GM21526 (cell line): ENCODE results near the gene GOLGA3.
"Not testable (repeated sequence)": the region's sequence is repeated elsewhere in the genome, so short reads cannot be mapped to it uniquely, and the experiment has no call there.

Experiments
- ATAC-seq: cut with Tn5 transposase; IDR thresholded peaks from one replicate; pipeline ENCODE4 v1.9.1; 2021; ENCODE audit warnings: moderate library complexity; ENCODE audit not compliant: unreplicated experiment, low FRiP score

The GOLGA3 gene

GRCh38 chr12:132779781-132780353 is 48.8 kb downstream of the GOLGA3 start:
- ATAC-seq, result no peak

DNA sequence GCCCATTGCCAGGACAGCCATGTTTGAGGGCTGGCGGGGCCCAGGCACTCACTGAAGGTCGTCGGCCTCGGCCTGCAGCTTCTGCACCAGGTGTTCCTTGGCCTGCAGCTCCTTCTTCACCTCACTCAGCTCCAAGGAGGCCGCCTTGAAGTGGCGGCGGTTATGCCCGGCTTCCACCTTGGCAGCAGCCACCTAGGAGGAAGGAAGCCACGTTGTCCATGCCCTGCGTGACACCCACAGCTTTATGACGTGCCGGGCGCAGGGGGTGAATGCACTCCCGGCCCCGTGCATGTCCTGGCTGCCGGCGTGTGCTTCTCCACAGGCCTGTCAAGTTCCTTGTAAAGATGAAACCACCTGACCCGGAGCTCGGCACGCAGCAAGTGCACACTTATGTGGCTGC is 51.1 kb downstream of the GOLGA3 start:
- no peak for ATAC-seq

DNA sequence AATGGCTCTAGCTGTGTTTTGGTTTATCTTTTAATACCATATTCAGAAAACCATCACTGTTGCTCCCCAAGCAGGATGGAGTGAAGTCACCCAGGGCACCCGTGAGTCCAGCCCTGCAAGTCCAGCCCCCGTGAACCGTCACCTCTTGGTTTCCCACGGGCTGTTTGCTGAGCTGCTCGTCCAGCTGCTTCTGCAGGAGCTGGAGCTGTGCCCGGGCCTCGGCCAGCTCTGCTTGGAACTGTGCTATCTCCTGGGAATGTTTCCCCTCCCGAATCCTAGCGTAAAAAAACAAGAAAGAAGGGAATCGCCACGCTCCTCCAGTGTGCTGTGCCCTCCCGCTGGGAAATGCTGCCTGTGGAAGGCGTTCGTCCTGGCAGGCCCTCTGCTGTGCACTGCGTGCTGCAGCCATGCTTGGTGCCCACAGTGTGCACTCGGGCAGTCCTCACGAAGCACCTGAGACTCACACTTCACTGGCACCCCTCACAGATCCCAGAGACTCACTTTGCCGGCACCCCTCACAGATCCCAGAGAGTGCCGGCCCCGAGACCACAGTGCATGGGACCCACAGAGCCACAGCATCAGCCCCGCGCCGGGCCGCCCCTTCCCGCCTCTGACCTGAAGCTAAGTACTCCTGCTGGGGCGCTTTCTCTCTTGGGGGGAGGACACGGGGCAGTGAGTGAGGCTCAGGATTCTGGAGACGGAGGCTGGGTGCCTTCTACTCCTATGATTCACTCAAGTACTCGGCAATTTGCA is 51.7 kb downstream of the GOLGA3 start:
- ATAC-seq, result no peak

- not testable (repeated sequence) for ATAC-seq
Observed at GRCh38 chr12:132776230-132776625, 52.4 kb downstream of the GOLGA3 start.

- no peak for ATAC-seq
Observed at GRCh38 chr12:132775502-132776229, 53.0 kb downstream of the GOLGA3 start.

DNA sequence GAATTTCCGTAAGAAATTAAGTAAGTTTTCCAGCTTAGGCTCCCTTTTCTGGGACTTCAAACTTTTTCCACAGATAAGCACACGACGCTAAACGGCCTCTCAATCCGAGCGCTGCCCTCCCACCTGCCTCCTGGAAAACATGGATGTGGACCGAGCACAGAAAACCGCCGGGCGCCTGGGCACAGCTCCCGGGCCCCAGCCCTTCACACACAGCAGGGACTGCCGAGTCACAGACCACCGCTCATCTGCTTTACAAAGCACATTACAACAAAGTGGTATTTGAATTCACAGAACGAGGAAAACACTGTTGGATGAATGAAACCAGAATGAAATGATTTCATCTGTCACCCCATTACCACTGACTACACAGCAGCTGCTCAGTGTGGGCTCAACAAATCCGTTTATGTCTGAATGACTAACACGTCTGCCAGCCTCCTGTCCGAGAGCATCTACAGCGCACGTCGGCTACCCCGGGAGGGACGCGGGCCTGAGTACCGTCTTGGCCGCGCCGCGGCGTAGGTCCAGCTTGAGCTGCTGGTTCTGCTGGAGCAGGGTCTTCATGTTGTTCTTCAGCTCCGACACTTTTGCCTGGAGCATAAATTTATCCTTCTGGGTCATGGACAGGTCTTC is 53.9 kb downstream of the GOLGA3 start:
- no peak for ATAC-seq

GRCh38 chr12:132774159-132774558 is 54.5 kb downstream of the GOLGA3 start:
- no peak for ATAC-seq

- ATAC-seq, result no peak
Observed at GRCh38 chr12:132773077-132773955, 55.4 kb downstream of the GOLGA3 start.

- no peak for ATAC-seq
Observed at GRCh38 chr12:132772606-132773005, 56.1 kb downstream of the GOLGA3 start.

DNA sequence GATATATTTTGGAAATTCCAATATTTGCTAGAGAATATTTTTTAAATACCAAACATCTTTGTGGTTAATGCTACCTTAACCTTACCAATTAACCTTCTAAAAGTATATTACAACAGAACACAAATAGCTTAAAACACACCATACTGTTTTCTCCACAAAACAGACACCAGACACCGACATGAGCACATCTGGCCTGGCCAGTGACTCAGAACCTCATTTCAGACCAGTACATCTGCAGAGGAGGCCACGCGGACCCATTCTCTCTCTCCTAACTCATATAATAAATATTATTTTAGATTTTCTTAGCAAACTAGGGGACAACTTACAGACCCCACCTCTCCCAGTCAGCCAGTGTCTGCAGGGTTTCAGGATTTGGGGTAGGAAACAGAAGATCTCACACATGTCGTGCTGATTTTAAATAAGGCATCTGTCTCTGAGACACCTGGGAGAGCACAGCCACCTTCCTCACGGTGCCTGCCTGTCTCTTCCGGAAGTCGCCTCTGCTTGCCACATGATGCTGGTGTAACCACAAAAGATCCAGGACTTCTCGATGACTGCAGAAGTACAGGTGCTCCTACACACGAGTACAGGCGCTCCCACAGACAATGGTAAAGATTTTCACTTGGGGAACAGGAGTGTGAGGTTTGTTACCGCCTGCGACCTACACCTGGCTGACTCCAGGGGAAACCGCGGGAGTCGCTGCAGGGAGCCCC is 57.4 kb downstream of the GOLGA3 start:
- ATAC-seq, result peak; percentile 45

DNA sequence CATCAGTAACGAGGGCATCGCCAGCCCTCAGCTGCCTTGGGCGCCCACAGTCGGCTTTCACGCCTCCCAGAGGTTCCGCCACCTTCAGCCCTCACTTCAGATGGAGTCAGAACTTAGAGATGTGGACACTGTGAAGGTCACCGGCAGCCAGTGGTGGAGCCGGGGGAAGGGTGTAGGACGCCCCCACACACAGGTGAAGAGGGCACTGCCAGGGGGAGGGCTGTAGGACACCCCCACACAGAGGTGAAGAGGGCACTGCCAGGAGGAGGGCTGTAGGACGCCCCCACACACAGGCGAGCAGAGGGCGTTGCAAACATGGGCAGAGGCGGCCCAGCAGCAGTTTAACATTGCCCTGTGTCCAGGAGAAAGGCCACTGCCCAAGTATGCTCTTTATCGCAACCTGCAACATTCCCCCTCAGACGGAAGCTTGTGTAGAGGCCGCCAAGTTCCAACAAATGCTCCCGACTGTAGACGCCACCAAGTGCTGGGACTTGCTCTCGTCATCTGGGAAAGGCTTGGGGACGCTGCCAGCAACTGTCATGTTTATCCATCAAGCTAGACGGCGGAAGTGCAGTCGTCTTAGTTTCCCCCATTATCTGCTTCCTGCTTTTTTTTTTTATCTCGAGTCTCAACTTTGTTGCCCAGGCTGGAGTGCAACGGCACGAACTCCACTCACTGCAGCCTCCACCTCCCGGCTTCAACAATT is 62.1 kb downstream of the GOLGA3 start:
- ATAC-seq, result no peak

DNA sequence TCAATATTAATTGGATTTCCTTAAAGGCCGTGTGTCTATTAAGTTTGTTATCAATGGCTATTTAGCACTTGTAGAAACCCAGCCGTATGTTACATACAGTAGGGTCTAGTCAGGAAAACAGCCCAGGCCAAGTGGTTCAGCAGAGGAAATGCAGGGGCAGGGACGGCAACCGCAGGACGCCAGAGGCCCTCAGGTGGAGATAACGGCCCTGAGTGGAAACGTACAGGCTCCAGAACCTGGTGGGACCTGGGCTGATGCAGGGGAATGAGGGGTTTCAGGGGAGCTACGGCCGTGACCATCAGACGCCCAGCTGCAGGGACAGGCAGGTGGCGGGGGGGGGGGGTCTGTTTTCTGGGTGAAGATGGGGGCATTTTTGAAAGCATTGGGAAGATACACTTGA is 63.3 kb downstream of the GOLGA3 start:
- ATAC-seq, result no peak

- no peak for ATAC-seq
Observed at GRCh38 chr12:132764231-132764630, 64.4 kb downstream of the GOLGA3 start.

- ATAC-seq, result peak; percentile 69
Observed at GRCh38 chr12:132761921-132762583, 66.6 kb downstream of the GOLGA3 start.

- peak; percentile 36 for ATAC-seq
Observed at GRCh38 chr12:132761032-132761920, 67.4 kb downstream of the GOLGA3 start, which contains the start of gene ANKLE2. ANKLE2 (minus strand) TSS chr12:132761832; CDS start chr12:132761798, 34 bp downstream.

- no peak for ATAC-seq
Observed at GRCh38 chr12:132759359-132759758, 69.3 kb downstream of the GOLGA3 start.

- ATAC-seq, result not testable (repeated sequence)
Observed at GRCh38 chr12:132758825-132759224, 69.8 kb downstream of the GOLGA3 start.
